GM12874 (cell line): ENCODE data around the gene BRSK1.

Source experiments
- TF ChIP-seq, protein P1 (sequence below): IDR thresholded peaks from 2 replicates; pipeline ENCODE4 v1.5.1; 2011; ENCODE audit warnings: low read depth, mild to moderate bottlenecking, control low read depth, low read length, moderate library complexity; ENCODE audit not compliant: insufficient read depth

Gene BRSK1

DNA sequence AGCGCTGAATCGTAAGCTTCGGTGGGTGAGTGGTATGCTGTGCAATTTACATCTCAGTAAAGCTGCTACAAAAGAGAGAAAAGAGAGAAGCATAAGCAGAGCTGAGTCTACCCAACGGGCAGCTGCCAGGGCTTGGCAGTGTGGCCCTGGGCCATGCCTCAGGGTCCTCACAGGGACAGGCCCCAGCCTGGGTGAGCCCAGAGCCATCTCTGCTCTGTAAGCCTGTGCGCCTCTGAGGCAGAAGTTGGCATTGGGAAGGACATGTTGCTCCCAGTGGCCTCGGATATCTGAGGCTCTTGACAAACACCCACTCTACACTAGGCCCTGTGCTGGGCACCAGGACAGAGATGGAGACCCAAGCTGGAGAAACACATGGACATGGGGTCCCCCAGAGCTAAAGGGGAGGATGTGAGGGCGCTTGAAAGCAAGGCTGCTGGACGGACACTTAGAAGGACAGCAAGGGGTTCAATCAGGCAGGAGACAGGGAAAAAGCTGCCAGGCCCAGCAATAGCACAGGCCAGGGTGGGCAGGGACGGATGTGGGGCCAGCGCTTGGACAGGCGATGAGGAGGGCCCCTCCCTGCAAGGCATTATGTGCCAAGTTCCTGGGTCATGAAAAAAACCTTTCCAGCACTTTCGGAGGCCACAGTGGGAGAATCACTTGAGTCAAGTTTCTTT is 39.7 kb upstream of the BRSK1 start:
- TF ChIP-seq, protein P1, sequence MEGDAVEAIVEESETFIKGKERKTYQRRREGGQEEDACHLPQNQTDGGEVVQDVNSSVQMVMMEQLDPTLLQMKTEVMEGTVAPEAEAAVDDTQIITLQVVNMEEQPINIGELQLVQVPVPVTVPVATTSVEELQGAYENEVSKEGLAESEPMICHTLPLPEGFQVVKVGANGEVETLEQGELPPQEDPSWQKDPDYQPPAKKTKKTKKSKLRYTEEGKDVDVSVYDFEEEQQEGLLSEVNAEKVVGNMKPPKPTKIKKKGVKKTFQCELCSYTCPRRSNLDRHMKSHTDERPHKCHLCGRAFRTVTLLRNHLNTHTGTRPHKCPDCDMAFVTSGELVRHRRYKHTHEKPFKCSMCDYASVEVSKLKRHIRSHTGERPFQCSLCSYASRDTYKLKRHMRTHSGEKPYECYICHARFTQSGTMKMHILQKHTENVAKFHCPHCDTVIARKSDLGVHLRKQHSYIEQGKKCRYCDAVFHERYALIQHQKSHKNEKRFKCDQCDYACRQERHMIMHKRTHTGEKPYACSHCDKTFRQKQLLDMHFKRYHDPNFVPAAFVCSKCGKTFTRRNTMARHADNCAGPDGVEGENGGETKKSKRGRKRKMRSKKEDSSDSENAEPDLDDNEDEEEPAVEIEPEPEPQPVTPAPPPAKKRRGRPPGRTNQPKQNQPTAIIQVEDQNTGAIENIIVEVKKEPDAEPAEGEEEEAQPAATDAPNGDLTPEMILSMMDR = no peak

DNA sequence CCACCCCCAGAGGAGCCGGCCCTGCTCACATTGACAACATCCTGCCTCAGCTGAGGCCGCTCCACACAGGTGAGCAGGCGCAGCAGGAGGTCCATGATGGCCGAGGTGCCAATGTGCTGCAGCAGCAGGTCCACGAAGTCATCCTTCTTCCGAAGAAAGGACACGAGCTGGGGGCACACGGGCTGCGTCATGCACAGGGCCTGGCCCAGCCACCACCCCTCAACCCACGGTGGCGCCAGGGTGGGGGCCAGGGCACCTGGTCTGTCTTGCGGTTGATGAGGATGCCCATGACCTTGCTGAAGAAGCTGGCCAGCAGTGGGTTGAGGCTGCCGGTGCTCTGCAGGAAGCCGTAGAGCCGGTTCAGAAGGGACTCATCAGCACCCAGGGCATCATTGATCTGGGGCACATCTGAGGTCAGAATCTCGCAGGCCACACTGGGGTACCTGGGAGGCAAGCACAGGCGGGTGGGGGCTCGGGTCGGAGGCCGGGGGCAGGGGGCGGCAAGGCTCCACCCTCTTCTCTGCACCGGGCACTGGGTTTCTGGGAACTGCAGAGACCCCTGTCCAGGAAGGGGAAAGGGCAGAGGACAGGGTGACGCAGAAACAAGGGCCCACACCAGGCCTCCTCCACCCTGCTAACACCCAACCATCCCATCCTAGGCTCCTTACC is 38.4 kb upstream of the BRSK1 start:
- TF ChIP-seq, protein P1 = no peak

DNA sequence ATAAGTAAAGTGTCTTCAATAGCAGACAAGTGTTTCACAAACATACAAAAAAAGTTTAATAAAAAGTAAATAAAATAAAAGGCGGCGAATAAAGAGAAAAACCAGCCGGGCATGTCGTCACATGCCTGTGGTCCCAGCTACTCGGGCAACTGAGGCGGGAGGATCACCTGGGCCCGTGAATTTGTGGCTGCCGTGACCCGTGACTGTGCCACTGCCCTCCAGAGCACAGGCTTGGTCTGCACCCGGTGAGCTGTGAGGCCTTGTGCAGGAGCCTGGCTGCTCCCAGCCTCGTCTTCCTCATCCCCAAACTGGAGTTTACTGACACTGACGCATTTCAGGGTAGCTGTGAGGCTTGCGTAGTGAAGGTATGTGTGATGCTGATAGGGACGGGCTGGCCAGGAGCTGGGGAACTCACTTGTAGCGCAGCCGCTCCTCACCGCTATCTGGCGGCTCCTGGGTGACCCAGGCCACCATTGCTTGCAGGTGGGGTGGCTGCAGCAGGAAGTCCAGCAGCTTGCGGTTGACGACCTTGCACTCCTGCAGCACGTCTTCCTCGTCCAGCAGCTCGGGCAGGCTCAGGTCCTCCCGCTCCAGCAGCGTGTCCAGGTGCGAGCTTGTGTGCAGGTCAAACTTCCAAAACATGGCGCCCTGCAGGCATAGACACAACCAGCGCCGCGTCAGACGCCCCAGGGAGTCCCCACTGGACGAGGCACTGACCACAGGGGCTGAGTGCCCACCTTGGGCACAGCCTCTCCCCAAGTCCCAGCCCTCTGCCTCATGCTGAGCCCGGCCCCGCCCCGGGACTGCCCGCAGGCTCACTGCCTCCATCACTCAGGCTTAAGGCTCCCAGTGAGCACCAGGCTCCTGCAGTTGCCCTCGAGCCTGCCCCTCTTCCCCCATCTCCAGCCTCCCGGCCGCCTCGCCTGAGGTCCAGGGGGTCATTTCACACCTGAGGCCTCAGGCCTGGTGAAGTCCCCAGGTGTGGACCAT is 37.0 kb upstream of the BRSK1 start:
- TF ChIP-seq, protein P1 = no peak

DNA sequence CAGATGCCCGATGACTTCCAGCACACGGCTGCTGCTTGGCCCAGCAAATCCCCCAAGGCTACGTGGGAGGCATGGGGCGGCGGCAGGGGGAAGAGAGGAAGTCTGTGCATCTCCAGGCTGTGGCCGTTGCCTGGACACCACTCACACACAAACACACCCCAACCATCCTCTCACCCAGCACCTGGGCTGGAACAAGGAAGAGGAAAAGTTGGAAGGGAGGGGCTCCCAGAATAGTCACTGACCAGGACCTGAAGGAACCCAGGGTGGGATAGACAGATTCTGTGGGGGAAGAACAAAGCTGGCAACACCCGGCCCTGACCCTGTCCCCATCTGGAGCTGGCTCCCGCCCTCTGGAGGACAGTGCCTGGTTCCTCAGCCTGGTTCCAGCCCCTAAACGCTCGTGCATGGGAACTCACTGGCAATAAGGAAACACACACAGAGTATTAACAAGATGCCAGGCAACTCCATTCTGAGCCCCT is 36.1 kb upstream of the BRSK1 start:
- TF ChIP-seq, protein P1 = no peak

DNA sequence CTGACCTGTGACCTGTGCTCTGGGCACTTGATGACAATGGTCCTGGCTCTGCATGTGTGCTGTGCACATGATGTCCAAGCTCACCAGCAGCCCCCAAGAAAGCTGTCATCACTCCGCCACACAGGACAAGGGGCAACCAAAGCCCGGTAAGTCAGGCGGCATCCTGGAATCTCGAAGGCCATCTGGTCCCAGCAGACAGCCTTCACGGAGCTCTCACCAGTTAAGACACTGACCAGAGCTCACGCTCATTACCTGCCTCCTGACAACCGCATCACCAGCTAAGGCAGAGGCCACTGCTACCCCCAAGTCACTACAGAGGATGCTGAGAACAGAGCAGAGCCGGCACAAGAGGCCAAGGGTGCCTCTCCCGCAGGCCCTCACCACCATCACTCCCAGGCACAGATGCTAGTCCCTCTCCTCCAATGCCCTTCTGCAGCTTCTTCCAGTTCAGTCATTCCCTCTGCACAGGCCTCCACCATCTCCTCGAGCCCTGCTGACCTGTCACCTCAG is 35.6 kb upstream of the BRSK1 start:
- TF ChIP-seq, protein P1 = no peak

DNA sequence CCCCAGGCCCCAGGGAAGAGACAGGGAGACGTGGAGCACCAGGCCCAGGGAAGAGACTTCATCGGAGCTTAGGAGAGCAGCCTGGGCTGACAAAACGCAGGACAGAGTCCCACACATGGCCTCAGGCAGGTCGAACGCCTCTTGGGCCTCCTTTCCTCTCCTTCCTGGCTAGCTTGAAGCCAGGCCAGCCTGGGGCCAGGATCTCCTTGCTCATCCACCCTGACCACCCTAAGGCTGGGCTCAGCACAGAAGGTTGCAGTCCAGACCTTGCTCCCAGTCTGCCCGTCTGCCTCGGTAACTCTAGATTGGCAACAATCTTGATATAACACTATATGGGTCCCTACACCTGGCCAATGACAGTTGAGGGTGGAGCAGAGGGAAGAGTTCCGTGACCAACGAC is 35.1 kb upstream of the BRSK1 start:
- TF ChIP-seq, protein P1 = no peak

DNA sequence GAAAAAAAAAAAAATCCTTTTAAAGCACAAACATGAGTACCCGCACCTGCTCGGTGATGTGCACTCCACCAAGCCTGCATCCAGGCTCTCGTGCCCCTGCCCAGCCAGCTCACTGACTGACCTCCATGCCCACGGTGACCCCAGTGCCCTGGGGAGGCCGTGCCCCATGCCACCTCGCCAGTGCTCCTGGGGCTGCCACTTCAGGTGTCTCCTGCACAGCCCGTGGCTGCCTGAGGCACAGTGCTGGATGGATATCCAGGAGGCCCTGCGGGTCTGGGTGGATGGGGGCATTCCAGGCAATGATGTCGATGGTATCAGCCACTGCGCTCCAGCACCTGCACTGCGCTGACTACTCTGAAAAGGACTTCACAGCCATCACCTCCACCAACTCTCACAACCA is 34.0 kb upstream of the BRSK1 start:
- TF ChIP-seq, protein P1 = no peak
